Prostate gland (tissue), 2 donors: ENCODE data around the gene GIT1.

Experiments used
- POLR2A ChIP-seq: fragments of 450-650 bp; IDR thresholded peaks from one replicate; pipeline ENCODE4 v1.6.1; 2016; ENCODE audit warnings: antibody characterized with exemption, mild to moderate bottlenecking
- TF ChIP-seq, protein P1 (sequence below), 4 experiments: fragments of 200-600 bp in 2 of 4; fragments of 450-650 bp in 2 of 4; sonication (generic) in 2 of 4; IDR thresholded peaks; 1 replicate in 3 of 4; 2 replicates in 1 of 4; pipeline ENCODE4 v1.5.1; 2016 to 2019; ENCODE audit warnings: antibody characterized with exemption in 4 of 4, mild to moderate bottlenecking in 2 of 4, moderate library complexity in 2 of 4

DNA sequence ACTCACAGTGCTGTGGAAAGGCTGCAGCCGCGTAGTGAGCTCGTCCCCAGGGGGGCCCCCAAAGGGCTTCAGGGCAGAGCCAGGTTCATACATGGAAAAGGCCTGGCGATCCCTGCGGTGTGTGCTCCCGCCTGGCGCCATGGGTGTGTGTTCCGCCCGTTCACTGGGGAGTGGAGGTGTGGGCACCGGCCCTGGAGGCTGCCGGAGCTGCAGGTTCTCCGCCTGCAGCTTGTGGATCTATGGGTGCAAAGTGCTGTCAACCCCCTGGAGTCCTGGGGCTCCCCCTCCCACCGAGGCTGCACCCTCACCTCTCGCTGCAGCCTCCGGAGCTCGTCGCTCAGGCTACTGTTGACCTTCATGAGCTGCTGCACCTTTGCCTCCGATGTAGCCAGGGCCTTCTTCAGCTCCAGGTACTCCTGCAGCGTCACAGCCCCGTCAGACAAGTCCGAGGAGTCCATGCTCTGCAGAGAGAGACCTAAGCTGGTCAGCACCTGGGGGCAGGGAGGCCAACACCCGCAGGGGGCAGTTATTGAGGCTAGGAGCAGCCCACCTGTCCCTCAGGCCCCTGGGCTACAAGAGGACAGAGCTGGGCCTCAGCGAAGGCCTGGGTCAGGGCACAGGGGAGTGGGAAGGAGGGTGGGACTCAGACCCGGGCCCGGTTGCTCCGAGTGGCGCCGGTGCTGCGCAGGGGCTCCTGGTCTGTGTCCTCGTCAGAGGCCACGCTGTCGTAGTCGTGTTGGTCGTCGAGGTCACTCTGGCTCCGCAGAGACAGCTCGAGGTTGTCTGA is 13.0 kb downstream of the GIT1 start:
- TF ChIP-seq, protein P1, sequence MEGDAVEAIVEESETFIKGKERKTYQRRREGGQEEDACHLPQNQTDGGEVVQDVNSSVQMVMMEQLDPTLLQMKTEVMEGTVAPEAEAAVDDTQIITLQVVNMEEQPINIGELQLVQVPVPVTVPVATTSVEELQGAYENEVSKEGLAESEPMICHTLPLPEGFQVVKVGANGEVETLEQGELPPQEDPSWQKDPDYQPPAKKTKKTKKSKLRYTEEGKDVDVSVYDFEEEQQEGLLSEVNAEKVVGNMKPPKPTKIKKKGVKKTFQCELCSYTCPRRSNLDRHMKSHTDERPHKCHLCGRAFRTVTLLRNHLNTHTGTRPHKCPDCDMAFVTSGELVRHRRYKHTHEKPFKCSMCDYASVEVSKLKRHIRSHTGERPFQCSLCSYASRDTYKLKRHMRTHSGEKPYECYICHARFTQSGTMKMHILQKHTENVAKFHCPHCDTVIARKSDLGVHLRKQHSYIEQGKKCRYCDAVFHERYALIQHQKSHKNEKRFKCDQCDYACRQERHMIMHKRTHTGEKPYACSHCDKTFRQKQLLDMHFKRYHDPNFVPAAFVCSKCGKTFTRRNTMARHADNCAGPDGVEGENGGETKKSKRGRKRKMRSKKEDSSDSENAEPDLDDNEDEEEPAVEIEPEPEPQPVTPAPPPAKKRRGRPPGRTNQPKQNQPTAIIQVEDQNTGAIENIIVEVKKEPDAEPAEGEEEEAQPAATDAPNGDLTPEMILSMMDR (IDR thresholded peaks at IDR 0.05): no peak
- no peak for TF ChIP-seq POLR2A
